Activated CD4-positive, alpha-beta T cell treated with anti-CD3 and anti-CD28 coated beads for 48 hours (primary cell): ENCODE data around the gene SMIM1.
A peak's percentile ranks its signal among the peaks of the same experiment; 100 is the strongest.
"Not testable (repeated sequence)": the region's sequence is repeated elsewhere in the genome, so short reads cannot be mapped to it uniquely, and the experiment has no call there.

Experiments used
- DNase-seq: peaks from one replicate; pipeline ENCODE4 v3.0.0-alpha.2; 2020

Gene SMIM1

GRCh38 chr1:3796215-3797061 is 23.9 kb downstream of the SMIM1 start, which contains the start of gene LRRC47:
Gene LRRC47 (minus strand): TSS chr1:3796498. CDS start chr1:3796476, 22 bp downstream.
- peak; percentile 96 for DNase-seq

- no peak for DNase-seq
These were observed 27.6 kb downstream of the SMIM1 start for GRCh38 chr1:3799976-3800685.

- DNase-seq, result not testable (repeated sequence)
These were observed 28.2 kb downstream of the SMIM1 start for GRCh38 chr1:3800795-3801194.

- DNase-seq, result no peak
These were observed 31.5 kb downstream of the SMIM1 start for GRCh38 chr1:3803905-3804626.

GRCh38 chr1:3804627-3804944 is 32.0 kb downstream of the SMIM1 start:
- not testable (repeated sequence) for DNase-seq

- DNase-seq, result no peak
These were observed 32.5 kb downstream of the SMIM1 start for GRCh38 chr1:3805038-3805437.

- no peak for DNase-seq
These were observed 35.2 kb downstream of the SMIM1 start for GRCh38 chr1:3807769-3808168.

GRCh38 chr1:3809680-3810079 is 37.1 kb downstream of the SMIM1 start:
- no peak for DNase-seq

GRCh38 chr1:3810149-3810761 is 37.7 kb downstream of the SMIM1 start:
- not testable (repeated sequence) for DNase-seq

GRCh38 chr1:3811595-3811911 is 39.0 kb downstream of the SMIM1 start:
- DNase-seq, result no peak

GRCh38 chr1:3814065-3814464 is 41.5 kb downstream of the SMIM1 start:
- DNase-seq, result no peak

GRCh38 chr1:3814771-3815561 is 42.4 kb downstream of the SMIM1 start:
- no peak for DNase-seq

- no peak for DNase-seq
These were observed 44.0 kb downstream of the SMIM1 start for GRCh38 chr1:3816331-3817137.

GRCh38 chr1:3817138-3817740 is 44.7 kb downstream of the SMIM1 start:
- no peak for DNase-seq

- no peak for DNase-seq
These were observed 45.5 kb downstream of the SMIM1 start for GRCh38 chr1:3817821-3818597.

- no peak for DNase-seq
These were observed 47.2 kb downstream of the SMIM1 start for GRCh38 chr1:3819771-3820200.

- DNase-seq, result no peak
These were observed 47.8 kb downstream of the SMIM1 start for GRCh38 chr1:3820316-3820715.

- no peak for DNase-seq
These were observed 48.5 kb downstream of the SMIM1 start for GRCh38 chr1:3821004-3821403.

GRCh38 chr1:3821447-3821846 is 48.9 kb downstream of the SMIM1 start:
- DNase-seq, result no peak

- no peak for DNase-seq
These were observed 49.4 kb downstream of the SMIM1 start for GRCh38 chr1:3821908-3822307.
